ENCODE results near the gene CBR3. TPM values are rescaled to one million over a fixed set of nuclear protein-coding genes. Genes with fewer than 3 reads are reported as not detected.

The CBR3 gene
- polyA plus RNA-seq, 1 of the 3 experiments (the other 2 are of a cell fraction) = 6.7 TPM

DNA sequence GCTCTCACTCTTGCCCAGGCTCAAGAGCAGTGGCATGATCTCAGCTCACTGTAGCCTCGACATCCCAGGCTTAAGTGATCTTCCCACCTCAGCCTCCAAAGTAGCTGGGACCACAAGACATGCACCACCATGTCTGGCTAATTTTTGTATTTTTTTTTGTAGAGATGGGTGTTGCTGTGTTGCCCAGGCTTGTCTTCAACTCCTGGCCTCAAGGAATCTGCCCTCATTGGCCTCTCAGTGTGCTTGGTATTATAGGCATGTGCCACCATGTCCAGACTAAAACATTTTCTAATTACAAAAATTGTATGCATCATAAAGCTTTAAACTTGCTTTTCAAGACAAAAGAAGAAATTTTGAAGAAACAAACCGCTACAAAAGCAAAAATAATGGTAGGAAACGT is 44.9 kb upstream of the CBR3 start:
- Histone ChIP-seq H3K9me2 (no peaks in the 10 kb centered on the region), H3F3A (replicated peaks; ENCODE audit: insufficient read depth) (no peaks in the 10 kb centered on the region), H3K9ac (no peak overlapping the region), H3K27ac (ENCODE audit: low read depth in 2 of 2, low read length in 1 of 2) (no peak overlapping the region), H3K4me1 (ENCODE audit: control insufficient read depth in 1 of 2, insufficient read depth in 2 of 2, low read depth in 1 of 2, low read length in 1 of 2) (no peaks in the 10 kb centered on the region), H3K4me3 (ENCODE audit: low read depth in 2 of 2, low read length in 1 of 2) (no peak overlapping the region), H3K36me3 (replicated peaks in 1 of 2; ENCODE audit: control insufficient read depth in 1 of 2, insufficient read depth in 2 of 2, low read length in 1 of 2) (no peaks in the 10 kb centered on the region), H3K27me3 (ENCODE audit: insufficient read depth) (no peaks in the 10 kb centered on the region), H3K79me2 (ENCODE audit: insufficient read depth) (no peaks in the 10 kb centered on the region), H2AFZ (ENCODE audit: low read depth) (no peak overlapping the region), H3K4me2 (no peak overlapping the region), H3K9me3 (no peaks in the 10 kb centered on the region), H4K20me1 (ENCODE audit: insufficient read depth) (no peaks in the 10 kb centered on the region)
- no peak for TF ChIP-seq FOXJ3 (CRISPR knock-in tag; IDR thresholded peaks at IDR 0.05)
- TF ChIP-seq YY1 (IDR thresholded peaks at IDR 0.05; ENCODE audit: low read depth) = no peak
- TF ChIP-seq, protein P1, sequence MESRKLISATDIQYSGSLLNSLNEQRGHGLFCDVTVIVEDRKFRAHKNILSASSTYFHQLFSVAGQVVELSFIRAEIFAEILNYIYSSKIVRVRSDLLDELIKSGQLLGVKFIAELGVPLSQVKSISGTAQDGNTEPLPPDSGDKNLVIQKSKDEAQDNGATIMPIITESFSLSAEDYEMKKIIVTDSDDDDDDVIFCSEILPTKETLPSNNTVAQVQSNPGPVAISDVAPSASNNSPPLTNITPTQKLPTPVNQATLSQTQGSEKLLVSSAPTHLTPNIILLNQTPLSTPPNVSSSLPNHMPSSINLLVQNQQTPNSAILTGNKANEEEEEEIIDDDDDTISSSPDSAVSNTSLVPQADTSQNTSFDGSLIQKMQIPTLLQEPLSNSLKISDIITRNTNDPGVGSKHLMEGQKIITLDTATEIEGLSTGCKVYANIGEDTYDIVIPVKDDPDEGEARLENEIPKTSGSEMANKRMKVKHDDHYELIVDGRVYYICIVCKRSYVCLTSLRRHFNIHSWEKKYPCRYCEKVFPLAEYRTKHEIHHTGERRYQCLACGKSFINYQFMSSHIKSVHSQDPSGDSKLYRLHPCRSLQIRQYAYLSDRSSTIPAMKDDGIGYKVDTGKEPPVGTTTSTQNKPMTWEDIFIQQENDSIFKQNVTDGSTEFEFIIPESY (IDR thresholded peaks at IDR 0.05; ENCODE audit: borderline replicate concordance, low read depth) = no peak
- no peak for TF ChIP-seq EP300 (IDR thresholded peaks at IDR 0.05; ENCODE audit: borderline replicate concordance in 1 of 2, low read depth in 1 of 2, low read length in 1 of 2)
- ChIA-PET CTCF (interaction anchor here (2.2 kb wide), 1 partner anchor 23 kb away, joined by 9 read pairs; no protein-coding TSS in a partner anchor), POLR2A (no interaction called here)
- DNase-seq = no peak
- WGBS (ENCODE audit: low lambda C conversion rate) = 64% methylated on average over 3 of the region's 3 CpGs

DNA sequence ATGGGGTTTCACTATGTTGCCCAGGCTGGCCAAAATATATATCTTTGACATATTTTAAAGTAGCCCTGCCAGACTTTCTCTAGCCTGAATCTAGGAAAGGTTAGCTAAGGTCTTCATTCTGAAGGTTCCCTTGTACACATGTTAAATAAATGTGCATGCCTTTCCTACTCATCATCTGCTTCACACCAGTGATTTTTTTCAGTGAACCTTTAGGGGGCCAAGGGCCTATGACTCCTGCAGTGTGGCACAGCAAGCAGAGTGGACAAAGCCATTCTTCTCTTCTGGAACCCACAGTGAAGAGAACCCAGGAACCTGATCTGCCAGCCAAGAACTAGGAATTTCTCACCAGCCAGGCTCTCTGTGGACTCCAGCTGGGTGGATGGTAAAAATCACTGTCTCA is 42.2 kb upstream of the CBR3 start:
- TF ChIP-seq, protein P1 (IDR thresholded peaks at IDR 0.05; ENCODE audit: borderline replicate concordance, low read depth) = no peak
- no peak for TF ChIP-seq FOXM1 (IDR thresholded peaks at IDR 0.05; ENCODE audit: low read depth)
- TF ChIP-seq, protein P2, sequence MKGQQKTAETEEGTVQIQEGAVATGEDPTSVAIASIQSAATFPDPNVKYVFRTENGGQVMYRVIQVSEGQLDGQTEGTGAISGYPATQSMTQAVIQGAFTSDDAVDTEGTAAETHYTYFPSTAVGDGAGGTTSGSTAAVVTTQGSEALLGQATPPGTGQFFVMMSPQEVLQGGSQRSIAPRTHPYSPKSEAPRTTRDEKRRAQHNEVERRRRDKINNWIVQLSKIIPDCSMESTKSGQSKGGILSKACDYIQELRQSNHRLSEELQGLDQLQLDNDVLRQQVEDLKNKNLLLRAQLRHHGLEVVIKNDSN (IDR thresholded peaks at IDR 0.05; ENCODE audit: borderline replicate concordance, low read depth) = no peak
- TF ChIP-seq, protein P3, sequence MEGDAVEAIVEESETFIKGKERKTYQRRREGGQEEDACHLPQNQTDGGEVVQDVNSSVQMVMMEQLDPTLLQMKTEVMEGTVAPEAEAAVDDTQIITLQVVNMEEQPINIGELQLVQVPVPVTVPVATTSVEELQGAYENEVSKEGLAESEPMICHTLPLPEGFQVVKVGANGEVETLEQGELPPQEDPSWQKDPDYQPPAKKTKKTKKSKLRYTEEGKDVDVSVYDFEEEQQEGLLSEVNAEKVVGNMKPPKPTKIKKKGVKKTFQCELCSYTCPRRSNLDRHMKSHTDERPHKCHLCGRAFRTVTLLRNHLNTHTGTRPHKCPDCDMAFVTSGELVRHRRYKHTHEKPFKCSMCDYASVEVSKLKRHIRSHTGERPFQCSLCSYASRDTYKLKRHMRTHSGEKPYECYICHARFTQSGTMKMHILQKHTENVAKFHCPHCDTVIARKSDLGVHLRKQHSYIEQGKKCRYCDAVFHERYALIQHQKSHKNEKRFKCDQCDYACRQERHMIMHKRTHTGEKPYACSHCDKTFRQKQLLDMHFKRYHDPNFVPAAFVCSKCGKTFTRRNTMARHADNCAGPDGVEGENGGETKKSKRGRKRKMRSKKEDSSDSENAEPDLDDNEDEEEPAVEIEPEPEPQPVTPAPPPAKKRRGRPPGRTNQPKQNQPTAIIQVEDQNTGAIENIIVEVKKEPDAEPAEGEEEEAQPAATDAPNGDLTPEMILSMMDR (IDR thresholded peaks at IDR 0.05) = no peak
- TF ChIP-seq, protein P4, sequence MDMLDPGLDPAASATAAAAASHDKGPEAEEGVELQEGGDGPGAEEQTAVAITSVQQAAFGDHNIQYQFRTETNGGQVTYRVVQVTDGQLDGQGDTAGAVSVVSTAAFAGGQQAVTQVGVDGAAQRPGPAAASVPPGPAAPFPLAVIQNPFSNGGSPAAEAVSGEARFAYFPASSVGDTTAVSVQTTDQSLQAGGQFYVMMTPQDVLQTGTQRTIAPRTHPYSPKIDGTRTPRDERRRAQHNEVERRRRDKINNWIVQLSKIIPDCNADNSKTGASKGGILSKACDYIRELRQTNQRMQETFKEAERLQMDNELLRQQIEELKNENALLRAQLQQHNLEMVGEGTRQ (IDR thresholded peaks at IDR 0.05; ENCODE audit: borderline replicate concordance, low read depth, low read length) = no peak
- no peak for TF ChIP-seq POLR2AphosphoS5 (IDR thresholded peaks at IDR 0.05; ENCODE audit: low read depth, low read length)
- no peak for TF ChIP-seq TAF1 (IDR thresholded peaks at IDR 0.05; ENCODE audit: borderline replicate concordance, low read depth, low read length)
- no peak for TF ChIP-seq JUND (IDR thresholded peaks at IDR 0.05)
- no peak for TF ChIP-seq FOSL2 (IDR thresholded peaks at IDR 0.05; ENCODE audit: borderline replicate concordance, low read depth)
- no peak for TF ChIP-seq RXRA (IDR thresholded peaks at IDR 0.05; ENCODE audit: borderline replicate concordance, low read depth)
- TF ChIP-seq NRF1 (IDR thresholded peaks at IDR 0.05; ENCODE audit: low read depth, low read length) = no peak
- Histone ChIP-seq H3K9me3 (no peaks in the 10 kb centered on the region), H3K36me3 (replicated peaks in 1 of 2; ENCODE audit: control insufficient read depth in 1 of 2, insufficient read depth in 2 of 2, low read length in 1 of 2) (no peaks in the 10 kb centered on the region), H3K4me2 (no peak overlapping the region), H3K27me3 (ENCODE audit: insufficient read depth) (no peaks in the 10 kb centered on the region), H3F3A (replicated peaks; ENCODE audit: insufficient read depth) (no peaks in the 10 kb centered on the region), H3K79me2 (ENCODE audit: insufficient read depth) (no peaks in the 10 kb centered on the region), H3K4me1 (ENCODE audit: control insufficient read depth in 1 of 2, insufficient read depth in 2 of 2, low read depth in 1 of 2, low read length in 1 of 2) (no peaks in the 10 kb centered on the region), H2AFZ (ENCODE audit: low read depth) (no peak overlapping the region), H3K4me3 (ENCODE audit: low read depth in 2 of 2, low read length in 1 of 2) (no peak overlapping the region), H3K27ac (ENCODE audit: low read depth in 2 of 2, low read length in 1 of 2) (no peak overlapping the region), H3K9ac (no peak overlapping the region), H3K9me2 (no peaks in the 10 kb centered on the region), H4K20me1 (ENCODE audit: insufficient read depth) (no peaks in the 10 kb centered on the region)
- no peak for DNase-seq
- POLR2A ChIA-PET = no interaction called here
- CTCF ChIA-PET = no interaction called here

All from SK-N-SH (cell line).